Measurements from ENCODE around the gene PCSK2.
"Not testable (repeated sequence)": the region's sequence is repeated elsewhere in the genome, so short reads cannot be mapped to it uniquely, and the experiment has no call there.

The PCSK2 gene, protein sequence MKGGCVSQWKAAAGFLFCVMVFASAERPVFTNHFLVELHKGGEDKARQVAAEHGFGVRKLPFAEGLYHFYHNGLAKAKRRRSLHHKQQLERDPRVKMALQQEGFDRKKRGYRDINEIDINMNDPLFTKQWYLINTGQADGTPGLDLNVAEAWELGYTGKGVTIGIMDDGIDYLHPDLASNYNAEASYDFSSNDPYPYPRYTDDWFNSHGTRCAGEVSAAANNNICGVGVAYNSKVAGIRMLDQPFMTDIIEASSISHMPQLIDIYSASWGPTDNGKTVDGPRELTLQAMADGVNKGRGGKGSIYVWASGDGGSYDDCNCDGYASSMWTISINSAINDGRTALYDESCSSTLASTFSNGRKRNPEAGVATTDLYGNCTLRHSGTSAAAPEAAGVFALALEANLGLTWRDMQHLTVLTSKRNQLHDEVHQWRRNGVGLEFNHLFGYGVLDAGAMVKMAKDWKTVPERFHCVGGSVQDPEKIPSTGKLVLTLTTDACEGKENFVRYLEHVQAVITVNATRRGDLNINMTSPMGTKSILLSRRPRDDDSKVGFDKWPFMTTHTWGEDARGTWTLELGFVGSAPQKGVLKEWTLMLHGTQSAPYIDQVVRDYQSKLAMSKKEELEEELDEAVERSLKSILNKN

DNA sequence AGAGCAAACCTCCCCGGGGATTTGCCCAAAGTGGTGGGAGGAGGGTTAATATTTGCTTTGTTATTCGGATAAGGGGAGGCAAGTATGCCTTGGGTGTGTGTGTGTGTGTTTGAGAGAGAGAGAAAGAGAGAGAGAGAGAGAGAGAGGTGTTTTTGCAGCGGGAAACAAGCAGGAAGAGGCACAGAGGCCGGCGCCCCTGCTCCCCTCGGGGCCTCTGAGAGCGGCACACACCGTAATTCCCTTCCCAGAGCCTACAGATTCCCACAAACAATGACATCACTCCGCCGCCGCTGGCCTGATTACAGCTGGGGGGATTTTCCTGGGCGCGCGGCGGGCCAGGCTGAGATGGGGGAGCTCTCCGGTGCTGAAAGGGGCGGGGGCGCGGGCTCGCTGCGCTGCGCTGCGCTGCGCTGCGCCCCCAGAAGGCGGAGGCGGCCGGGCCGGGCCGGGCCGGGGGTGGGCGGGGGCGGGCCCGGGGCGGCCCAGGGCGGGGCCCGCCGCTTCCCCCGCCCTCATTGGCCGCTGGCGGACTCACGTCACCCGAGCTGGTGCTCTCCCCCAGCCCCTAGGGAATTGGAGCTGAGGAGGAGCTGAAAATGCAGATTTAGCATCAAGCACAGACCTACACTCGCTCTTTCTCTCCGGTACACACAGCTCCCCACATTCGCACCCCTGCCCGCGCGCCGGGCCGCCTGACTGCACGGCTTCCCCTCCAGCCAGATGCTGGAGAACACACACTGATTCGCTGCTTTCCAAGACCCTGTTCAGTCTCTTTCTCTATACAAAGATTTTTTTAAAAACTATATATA is at the start of gene PCSK2:
TSS of gene PCSK2 (plus strand) at position 631 of the 809 bp plus-strand sequence. CDS start 266 bp downstream, outside the sequence.
- no peak within 1 kb of the TSS for H3K4me3 Mint-ChIP-seq
- peaks cover 64% of the 10 kb centered on the region for H3K27me3 Mint-ChIP-seq

DNA sequence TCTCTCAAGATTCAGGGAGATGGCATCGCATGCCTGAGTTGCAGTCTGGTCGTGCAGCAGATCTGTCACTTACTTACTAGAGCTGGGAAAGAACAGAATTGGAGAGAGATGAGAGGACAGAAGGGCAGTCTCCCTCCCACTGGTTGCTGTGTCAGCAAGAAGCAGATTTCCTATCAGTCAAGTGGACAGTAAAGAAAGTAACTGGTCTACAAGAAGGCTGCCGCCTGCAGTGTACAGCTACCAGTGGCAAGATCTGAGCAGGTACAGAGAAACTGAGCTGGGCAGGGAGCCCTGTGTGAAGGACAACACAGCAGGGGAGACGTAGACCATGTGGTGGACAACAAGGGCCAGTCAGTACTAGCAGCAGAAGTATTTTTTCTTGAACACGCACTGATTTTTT is 49.5 kb upstream of the PCSK2 start:
- Mint-ChIP-seq H3K27me3 (no peaks in the 10 kb centered on the region), H3K27ac (no peak overlapping the region), H3K4me3 (no peak overlapping the region), H3K36me3 (ENCODE audit: low read depth) (no peaks in the 10 kb centered on the region), H3K9me3 (peaks cover 8% of the 10 kb centered on the region), H3K4me1 (ENCODE audit: low read depth) (no peaks in the 10 kb centered on the region)

More for the DNA sequence above, at the start of gene PCSK2:
- H3K9me3 Mint-ChIP-seq = no peaks in the 10 kb centered on the region
- H3K27ac Mint-ChIP-seq = no peak within 1 kb of the TSS
- H3K4me1 Mint-ChIP-seq (ENCODE audit: low read depth) = no peaks in the 10 kb centered on the region
- no peaks in the 10 kb centered on the region for H3K36me3 Mint-ChIP-seq (ENCODE audit: low read depth)

DNA sequence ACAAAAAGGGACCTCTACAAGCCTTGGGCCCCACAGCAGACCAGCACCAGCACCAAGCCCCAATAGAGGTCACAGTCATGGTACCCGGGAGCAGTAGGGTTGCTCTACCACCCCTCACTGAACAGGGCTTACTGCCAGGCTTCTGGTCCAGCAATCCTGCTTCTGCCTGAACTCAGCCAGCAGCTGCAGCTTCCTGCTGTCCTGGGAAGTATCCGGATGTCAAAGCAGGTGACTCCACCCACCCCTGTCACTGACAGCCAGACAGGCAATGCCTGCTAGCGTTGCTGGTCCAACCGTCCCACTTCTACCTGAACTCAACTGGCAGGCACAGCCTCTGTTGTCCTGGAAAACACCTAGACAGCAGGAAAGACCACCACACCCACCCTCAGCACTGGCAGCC is 47.0 kb upstream of the PCSK2 start:
- Mint-ChIP-seq H3K27me3 (no peaks in the 10 kb centered on the region), H3K27ac (no peak overlapping the region), H3K9me3 (peaks cover 8% of the 10 kb centered on the region), H3K36me3 (ENCODE audit: low read depth) (no peaks in the 10 kb centered on the region), H3K4me3 (no peak overlapping the region), H3K4me1 (ENCODE audit: low read depth) (no peaks in the 10 kb centered on the region)

DNA sequence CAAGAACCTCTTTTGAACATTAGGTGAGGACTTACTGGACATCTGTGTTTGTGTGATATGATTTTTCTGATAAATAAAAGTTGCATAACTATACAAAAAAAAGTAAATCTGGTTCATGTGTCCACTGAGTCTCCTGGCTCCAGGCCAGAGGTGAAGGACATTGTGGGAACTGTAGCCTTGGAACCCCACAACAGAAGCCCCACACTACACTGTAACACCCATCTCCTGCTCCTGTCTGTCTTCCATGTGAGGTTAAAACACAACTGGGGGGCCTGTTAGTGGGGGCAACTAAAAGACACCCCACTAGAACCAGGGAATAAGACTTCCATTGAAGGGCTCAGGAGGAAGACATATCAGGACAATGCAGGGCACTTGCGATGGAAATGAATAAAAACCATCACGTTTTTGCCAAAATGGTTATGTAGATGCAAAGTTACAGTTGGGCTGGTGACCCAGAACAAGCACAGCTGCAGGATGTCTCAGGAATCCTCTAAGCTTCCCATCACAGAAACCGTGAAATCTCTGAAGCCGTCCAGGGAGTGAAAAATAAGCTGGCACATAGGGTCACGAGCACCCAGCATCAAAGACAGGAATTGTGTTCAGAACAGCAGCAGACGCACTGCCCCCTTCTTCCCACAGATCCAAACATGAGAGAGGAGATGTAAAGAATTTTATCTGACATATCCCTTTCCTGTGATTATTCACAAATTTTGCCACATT is 36.7 kb upstream of the PCSK2 start:
- Mint-ChIP-seq H3K4me3 (no peak overlapping the region), H3K27ac (no peak overlapping the region), H3K27me3 (no peaks in the 10 kb centered on the region), H3K9me3 (peaks cover 7% of the 10 kb centered on the region), H3K36me3 (ENCODE audit: low read depth) (no peaks in the 10 kb centered on the region), H3K4me1 (ENCODE audit: low read depth) (no peaks in the 10 kb centered on the region)

DNA sequence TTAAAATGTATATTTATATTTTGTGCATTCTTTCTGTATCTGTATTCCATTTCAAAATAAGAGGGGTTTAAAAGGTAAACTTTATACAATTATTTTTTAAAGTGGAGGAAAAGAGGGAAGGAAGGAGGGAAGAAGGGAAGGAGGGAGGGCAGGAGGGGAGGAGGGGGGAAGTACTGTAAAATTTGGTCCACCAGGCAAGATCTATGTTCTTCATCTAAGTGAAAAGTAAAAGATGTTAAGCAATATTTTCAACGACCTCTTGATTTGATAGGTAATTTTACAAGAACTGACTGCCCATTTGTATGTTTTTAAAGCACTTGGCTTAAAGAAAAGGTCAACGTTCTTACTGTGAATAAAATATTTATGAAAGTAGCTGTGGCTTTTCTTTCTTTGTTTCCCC is 29.8 kb upstream of the PCSK2 start:
- Mint-ChIP-seq H3K27me3 (peaks cover 6% of the 10 kb centered on the region), H3K4me1 (ENCODE audit: low read depth) (no peaks in the 10 kb centered on the region), H3K9me3 (peaks cover 4% of the 10 kb centered on the region), H3K27ac (no peak overlapping the region), H3K36me3 (ENCODE audit: low read depth) (no peaks in the 10 kb centered on the region), H3K4me3 (no peak overlapping the region)

DNA sequence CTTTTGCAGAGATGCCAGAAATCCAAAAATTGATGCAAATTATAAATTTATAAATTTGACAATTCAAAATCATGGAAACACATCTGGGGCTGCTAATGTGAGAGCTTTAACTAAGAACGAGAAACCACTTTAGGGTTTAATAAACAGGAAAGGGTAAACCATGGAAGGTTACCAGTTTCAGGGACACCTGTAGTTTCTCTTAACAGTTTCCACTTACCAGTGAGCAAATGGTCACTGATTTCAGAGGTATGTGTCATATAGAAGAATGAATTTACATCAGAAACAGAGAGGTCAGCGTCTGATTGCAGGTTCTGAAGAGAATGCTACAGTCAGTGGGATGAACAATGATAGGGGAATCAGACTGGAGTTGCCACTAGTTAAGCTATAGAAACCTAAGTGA is 24.8 kb upstream of the PCSK2 start:
- Mint-ChIP-seq H3K4me1 (ENCODE audit: low read depth) (no peaks in the 10 kb centered on the region), H3K27me3 (peaks cover 13% of the 10 kb centered on the region), H3K4me3 (no peak overlapping the region), H3K9me3 (no peaks in the 10 kb centered on the region), H3K27ac (no peak overlapping the region), H3K36me3 (ENCODE audit: low read depth) (no peaks in the 10 kb centered on the region)

DNA sequence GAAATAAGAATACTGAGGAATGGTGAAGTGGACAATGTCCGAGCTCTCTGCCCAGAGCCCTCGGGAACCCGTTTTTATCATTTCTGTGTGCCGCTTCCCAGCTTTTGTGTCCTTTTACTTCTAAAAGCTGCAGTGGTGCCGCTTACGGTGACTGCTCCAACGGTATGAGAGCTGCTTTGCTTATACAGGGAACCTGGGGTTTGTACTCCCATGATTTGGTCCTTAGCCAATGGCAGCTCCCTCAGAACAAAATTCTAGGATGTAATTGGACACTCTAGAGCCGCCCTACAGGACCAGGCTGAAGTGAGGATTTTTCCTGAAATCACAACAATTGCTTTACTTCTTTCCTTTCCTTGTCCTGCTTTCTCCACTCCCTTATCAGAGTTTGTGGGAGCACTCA is 24.2 kb upstream of the PCSK2 start:
- H3K4me3 Mint-ChIP-seq = no peak overlapping the region
- peaks cover 13% of the 10 kb centered on the region for H3K27me3 Mint-ChIP-seq
- H3K27ac Mint-ChIP-seq = no peak overlapping the region
- no peaks in the 10 kb centered on the region for H3K9me3 Mint-ChIP-seq
- H3K4me1 Mint-ChIP-seq (ENCODE audit: low read depth) = no peaks in the 10 kb centered on the region
- H3K36me3 Mint-ChIP-seq (ENCODE audit: low read depth) = no peaks in the 10 kb centered on the region

DNA sequence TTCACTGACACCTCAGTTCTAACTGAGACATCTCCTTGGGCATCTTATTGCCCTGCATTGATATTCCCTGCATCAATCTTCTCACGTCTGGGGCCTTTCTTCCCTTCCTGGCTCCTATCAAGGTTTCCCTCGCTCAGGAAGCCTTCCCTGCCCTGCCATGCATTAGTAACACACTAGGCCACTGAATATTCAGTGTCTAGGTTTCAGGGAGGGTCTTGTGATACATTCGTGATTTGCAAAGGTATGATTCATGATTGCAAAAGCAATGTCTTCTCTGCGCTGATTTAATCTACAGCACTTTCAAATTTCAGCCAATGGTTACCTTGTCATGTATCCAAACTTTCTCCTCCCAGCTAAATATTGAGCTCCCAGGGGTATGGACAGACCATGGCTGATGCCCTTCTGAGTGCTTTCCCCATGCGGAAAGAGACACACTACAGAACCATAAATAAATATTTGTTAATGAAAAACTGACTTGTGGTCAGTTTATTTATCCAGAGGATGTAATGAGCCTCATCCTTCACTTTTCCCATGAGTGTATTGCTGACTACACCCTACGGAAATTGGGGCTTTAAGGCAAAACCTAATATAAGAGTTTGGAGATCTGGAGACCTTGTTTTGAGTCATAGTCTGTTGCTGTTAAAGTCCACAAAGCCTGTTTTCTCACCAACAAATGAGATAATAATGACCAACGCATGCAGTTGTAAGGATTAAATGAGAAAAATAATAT is 21.6 kb upstream of the PCSK2 start:
- H3K27me3 Mint-ChIP-seq = peaks cover 13% of the 10 kb centered on the region
- no peaks in the 10 kb centered on the region for H3K4me1 Mint-ChIP-seq (ENCODE audit: low read depth)
- no peak overlapping the region for H3K27ac Mint-ChIP-seq
- no peaks in the 10 kb centered on the region for H3K36me3 Mint-ChIP-seq (ENCODE audit: low read depth)
- no peak overlapping the region for H3K4me3 Mint-ChIP-seq
- H3K9me3 Mint-ChIP-seq = no peaks in the 10 kb centered on the region

DNA sequence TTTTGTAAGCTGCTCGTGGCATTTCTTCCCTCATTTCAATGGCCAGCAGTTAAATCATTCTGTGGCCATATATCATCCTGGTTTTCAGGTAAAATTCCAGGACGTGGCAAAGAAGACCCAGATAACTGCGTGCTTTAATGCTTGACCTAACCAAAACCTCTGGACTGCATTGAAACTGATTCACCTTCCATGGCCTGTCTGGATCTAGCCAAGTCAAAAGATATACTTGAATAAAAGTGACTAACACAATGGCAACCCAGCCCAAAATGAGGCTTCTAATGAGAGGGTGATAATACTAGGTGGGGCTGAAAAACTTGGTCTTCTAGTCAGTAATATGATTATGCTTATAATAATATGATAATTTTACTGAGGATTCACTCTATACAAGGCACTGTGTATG is 16.5 kb upstream of the PCSK2 start:
- H3K36me3 Mint-ChIP-seq (ENCODE audit: low read depth) = no peaks in the 10 kb centered on the region
- no peak overlapping the region for H3K4me3 Mint-ChIP-seq
- no peaks in the 10 kb centered on the region for H3K27me3 Mint-ChIP-seq
- no peak overlapping the region for H3K27ac Mint-ChIP-seq
- H3K4me1 Mint-ChIP-seq (ENCODE audit: low read depth) = no peaks in the 10 kb centered on the region
- no peaks in the 10 kb centered on the region for H3K9me3 Mint-ChIP-seq

DNA sequence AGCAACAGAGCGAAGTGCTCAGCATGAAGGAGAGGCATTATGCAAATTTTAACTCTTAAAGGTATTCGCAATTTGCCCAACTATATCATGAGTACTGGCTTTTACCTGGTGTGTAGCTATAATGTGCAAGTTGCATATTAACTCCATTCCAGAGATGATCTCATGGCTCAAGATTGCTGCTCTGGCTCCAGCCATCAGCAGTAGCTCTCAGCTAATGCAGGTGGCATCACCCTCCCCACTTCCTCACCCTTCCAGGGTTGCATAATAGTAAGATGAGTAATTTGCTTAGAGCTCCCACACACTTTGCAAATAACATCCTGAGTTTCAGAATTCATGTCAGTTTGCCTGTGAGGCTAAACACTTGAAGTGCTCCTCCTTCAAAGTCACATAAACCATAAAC is 15.9 kb upstream of the PCSK2 start:
- Mint-ChIP-seq H3K27ac (no peak overlapping the region), H3K36me3 (ENCODE audit: low read depth) (no peaks in the 10 kb centered on the region), H3K27me3 (no peaks in the 10 kb centered on the region), H3K4me3 (no peak overlapping the region), H3K9me3 (peaks cover 4% of the 10 kb centered on the region), H3K4me1 (ENCODE audit: low read depth) (no peaks in the 10 kb centered on the region)

DNA sequence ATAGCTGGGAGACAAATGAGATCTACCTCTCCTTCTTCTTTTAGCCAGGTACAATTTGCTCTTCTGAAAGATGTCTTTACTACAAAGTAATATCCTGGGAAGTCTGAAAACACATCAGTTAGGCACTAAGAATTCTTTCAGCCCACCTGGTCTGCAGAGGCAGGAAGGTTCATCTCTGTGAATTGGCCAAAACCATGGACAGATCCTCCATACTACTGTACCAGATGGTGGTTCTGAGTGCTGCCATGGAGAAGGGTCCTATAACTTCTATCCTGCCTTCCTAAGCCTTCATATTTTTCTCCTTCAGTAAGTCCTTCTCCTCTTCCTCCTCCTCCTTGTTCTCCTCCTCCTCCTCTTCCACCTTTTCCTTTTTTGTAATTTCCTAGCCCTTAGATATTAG is 11.7 kb upstream of the PCSK2 start:
- no peaks in the 10 kb centered on the region for H3K27me3 Mint-ChIP-seq
- no peak overlapping the region for H3K27ac Mint-ChIP-seq
- no peaks in the 10 kb centered on the region for H3K4me1 Mint-ChIP-seq (ENCODE audit: low read depth)
- no peak overlapping the region for H3K4me3 Mint-ChIP-seq
- peaks cover 10% of the 10 kb centered on the region for H3K9me3 Mint-ChIP-seq
- H3K36me3 Mint-ChIP-seq (ENCODE audit: low read depth) = no peaks in the 10 kb centered on the region

DNA sequence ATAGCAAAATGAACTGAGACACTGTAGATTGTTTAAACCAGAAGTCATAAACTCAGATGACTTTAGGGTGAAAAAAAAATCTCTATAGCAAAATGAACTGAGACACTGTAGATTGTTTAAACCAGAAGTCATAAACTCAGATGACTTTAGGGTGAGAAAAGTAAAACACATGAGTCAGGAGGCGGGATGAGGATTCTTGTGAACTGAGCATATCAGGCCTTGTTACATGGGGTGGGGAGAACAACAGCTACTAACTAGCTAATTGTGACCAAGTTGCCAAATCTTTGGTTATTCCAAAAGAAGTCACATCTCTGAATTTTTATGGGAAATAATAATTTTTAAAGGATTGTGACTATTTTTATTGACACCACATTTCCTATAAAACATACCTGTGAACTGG is 7.0 kb upstream of the PCSK2 start:
- not testable (repeated sequence) for H3K4me3 Mint-ChIP-seq; H3K9me3 Mint-ChIP-seq; H3K4me1 Mint-ChIP-seq (ENCODE audit: low read depth); H3K36me3 Mint-ChIP-seq (ENCODE audit: low read depth); H3K27ac Mint-ChIP-seq
- H3K27me3 Mint-ChIP-seq = peaks cover 18% of the 10 kb centered on the region

DNA sequence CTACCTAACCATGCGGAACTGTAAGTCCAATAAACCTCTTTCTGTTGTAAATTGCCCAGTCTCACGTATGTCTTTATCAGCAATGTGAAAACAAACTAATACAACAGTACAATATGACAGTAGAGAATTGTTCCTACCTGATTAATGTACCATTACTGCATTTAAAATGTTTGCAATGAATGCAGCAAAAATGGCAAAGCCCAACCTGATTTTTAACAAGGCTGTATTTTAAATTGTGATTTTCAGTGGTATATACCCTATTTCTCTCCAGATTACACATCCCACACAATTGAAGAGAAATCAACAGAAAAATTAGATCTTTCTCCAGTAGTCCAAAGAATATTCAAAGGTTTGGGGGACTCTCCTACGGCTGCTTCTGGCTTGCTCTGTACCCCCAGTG is 3.3 kb upstream of the PCSK2 start:
- no peak overlapping the region for H3K27ac Mint-ChIP-seq
- H3K4me3 Mint-ChIP-seq = no peak overlapping the region
- H3K27me3 Mint-ChIP-seq = peaks cover 52% of the 10 kb centered on the region
- H3K9me3 Mint-ChIP-seq = peaks cover 4% of the 10 kb centered on the region
- no peaks in the 10 kb centered on the region for H3K4me1 Mint-ChIP-seq (ENCODE audit: low read depth)
- H3K36me3 Mint-ChIP-seq (ENCODE audit: low read depth) = no peaks in the 10 kb centered on the region

DNA sequence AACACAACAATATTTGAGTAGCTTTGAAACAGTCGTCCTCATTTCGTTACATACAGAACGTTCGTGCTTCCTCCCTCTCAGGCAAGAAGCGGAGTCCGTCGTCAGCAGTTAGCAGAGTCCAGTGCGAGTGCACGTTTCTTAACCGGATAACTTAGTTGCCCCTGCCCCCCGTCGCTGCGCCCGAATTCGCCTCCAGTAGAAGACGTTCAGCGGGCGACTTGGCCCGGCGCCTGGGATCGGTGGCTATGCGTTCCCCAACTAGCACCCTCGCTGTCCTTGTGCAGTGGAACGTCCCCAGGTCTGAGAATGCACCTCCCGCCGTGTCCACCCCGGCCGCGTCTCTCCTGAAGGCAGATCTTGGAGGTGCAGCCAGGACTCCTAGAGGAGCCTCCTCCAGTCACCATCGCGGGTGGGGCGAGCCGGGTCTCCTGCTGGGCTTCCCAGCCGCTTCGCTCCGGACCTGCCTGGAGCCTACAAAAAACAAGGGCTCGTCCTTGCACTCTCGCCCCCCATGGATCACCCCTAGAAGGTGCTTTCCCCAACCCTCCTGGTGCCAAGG is 910 bp upstream of the PCSK2 start:
- Mint-ChIP-seq H3K27me3 (peaks cover 64% of the 10 kb centered on the region), H3K36me3 (ENCODE audit: low read depth) (no peaks in the 10 kb centered on the region), H3K4me1 (ENCODE audit: low read depth) (no peaks in the 10 kb centered on the region), H3K4me3 (no peak overlapping the region), H3K27ac (no peak overlapping the region), H3K9me3 (no peaks in the 10 kb centered on the region)

Data from stimulated activated naive CD8-positive, alpha-beta T cell treated with anti-CD3 and anti-CD28 coated beads, Interleukin-15, Interleukin-2, amounts not matched to agents 100 ng/mL and 50 ng/mL, for 24 hours (primary cell).